ENCODE data around the gene TNNC2. TPM values are rescaled to one million over a fixed set of nuclear protein-coding genes. Genes with fewer than 3 reads are reported as not detected.

The TNNC2 gene
- total RNA-seq, 1 donor from 2014 or later: not detected

GRCh38 chr20:45782890-45783289 is 44.2 kb downstream of the TNNC2 start:
- DNase-seq (ENCODE audit: low read depth in 2 of 2): no peak

- DNase-seq (ENCODE audit: low read depth in 2 of 2): peak in 1 of 2 donors; percentile 46
These were observed 45.7 kb downstream of the TNNC2 start for GRCh38 chr20:45781391-45781931.

- no peak for DNase-seq (ENCODE audit: low read depth in 2 of 2)
These were observed 47.0 kb downstream of the TNNC2 start for GRCh38 chr20:45780159-45780558.

GRCh38 chr20:45779011-45779915 is 47.8 kb downstream of the TNNC2 start:
- DNase-seq (ENCODE audit: low read depth in 2 of 2): peak in 1 of 2 donors; percentile 84

DNA sequence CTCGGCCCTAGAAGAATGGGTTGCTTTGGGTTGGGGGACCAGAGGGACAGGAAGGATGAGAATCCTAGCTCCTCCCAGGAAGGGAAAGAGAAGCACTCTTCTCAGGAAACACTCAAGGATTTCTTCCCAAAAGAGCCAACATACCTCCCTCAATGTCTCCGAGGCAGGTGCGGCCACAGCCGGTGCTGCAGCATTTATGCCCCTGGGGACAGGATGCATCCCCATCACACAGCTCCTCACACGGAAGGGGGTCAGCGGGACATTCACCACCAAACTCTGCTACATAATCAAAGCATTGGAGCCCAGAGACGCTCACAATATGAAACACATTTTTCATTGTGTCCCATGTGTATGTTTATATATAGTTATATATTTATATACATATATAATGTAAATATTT is 50.2 kb downstream of the TNNC2 start:
- DNase-seq (ENCODE audit: low read depth in 2 of 2): no peak

DNA sequence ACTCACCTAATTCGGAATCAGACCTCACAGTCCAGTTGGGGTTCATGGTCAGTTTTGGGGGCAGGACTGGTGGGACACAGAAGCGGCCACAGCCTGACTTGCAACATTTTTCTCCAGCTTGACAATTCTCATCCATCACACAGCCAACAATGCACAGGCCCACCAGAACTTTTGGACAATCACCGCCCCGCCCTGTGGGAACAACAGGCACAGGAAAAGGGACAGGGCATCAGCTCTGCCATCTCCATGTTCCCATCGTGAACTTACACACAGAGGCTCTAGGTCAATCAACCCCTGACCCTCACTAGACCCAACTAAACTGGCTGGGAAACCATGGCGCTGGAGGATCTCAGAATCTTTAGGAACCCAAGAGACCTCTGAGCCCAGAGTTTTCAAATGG is 51.7 kb downstream of the TNNC2 start:
- DNase-seq (ENCODE audit: low read depth in 2 of 2): no peak

GRCh38 chr20:45774945-45775344 is 52.2 kb downstream of the TNNC2 start:
- no peak for DNase-seq (ENCODE audit: low read depth in 2 of 2)

Other genes with a start within 250 kb of the TNNC2 start
- gene WFDC8, start 248.0 kb downstream of the TNNC2 start, total RNA-seq: not detected in 2 replicates
- gene WFDC10A, start 197.6 kb downstream of the TNNC2 start, total RNA-seq: not detected in 2 replicates
- not detected in 2 replicates for gene WFDC9, start 196.0 kb downstream of the TNNC2 start, total RNA-seq
- gene WFDC11, start 157.1 kb downstream of the TNNC2 start, total RNA-seq: not detected in 2 replicates
- not detected in 2 replicates for gene WFDC13, start 125.3 kb downstream of the TNNC2 start, total RNA-seq
- gene WFDC10B, start 122.3 kb downstream of the TNNC2 start, total RNA-seq: not detected in 2 replicates
- gene SPINT4, start 105.0 kb downstream of the TNNC2 start, total RNA-seq: not detected in 2 replicates
- not detected in 2 replicates for gene WFDC3, start 35.4 kb downstream of the TNNC2 start, total RNA-seq
- gene DNTTIP1, start 35.4 kb downstream of the TNNC2 start, total RNA-seq: 13.9 and 16.2 TPM in 2 replicates
- 9.6 and 17.1 TPM in 2 replicates for gene UBE2C, start 14.7 kb downstream of the TNNC2 start, total RNA-seq
- 11.7 and 13.4 TPM in 2 replicates for gene SNX21, start 6.5 kb upstream of the TNNC2 start, total RNA-seq
- gene ACOT8, start 30.1 kb upstream of the TNNC2 start, total RNA-seq: 26.8 and 36.0 TPM in 2 replicates
- 6.2 and 9.7 TPM in 2 replicates for gene ZSWIM3, start 30.3 kb upstream of the TNNC2 start, total RNA-seq
- 2.8 and 4.7 TPM in 2 replicates for gene ZSWIM1, start 53.9 kb upstream of the TNNC2 start, total RNA-seq
- 0.51 and 1.0 TPM in 2 replicates for gene SPATA25, start 60.3 kb upstream of the TNNC2 start, total RNA-seq
- 2.3 and 4.0 TPM in 2 replicates for gene NEURL2, start 63.9 kb upstream of the TNNC2 start, total RNA-seq
- 29.4 and 73.2 TPM in 2 replicates for gene CTSA, start 64.0 kb upstream of the TNNC2 start, total RNA-seq
- gene PLTP, start 84.8 kb upstream of the TNNC2 start, total RNA-seq: 2.8 and 3.5 TPM in 2 replicates
- gene PCIF1, start 107.4 kb upstream of the TNNC2 start, total RNA-seq: 7.2 and 11.5 TPM in 2 replicates
- 6.0 and 9.0 TPM in 2 replicates for gene ZNF335, start 144.9 kb upstream of the TNNC2 start, total RNA-seq
- gene MMP9, start 181.6 kb upstream of the TNNC2 start, total RNA-seq: 0.13 TPM in 1 of 2 replicates, not detected in the other
- gene SLC12A5, start 201.9 kb upstream of the TNNC2 start, total RNA-seq: 0.13 and 0.51 TPM in 2 replicates